MM.1S (cell line): ENCODE results near the gene SLC15A2.

Source experiments
- EZH2 ChIP-seq: fragments of 300-600 bp; sonication (generic); optimal IDR thresholded peaks from 2 replicates; pipeline ENCODE3; 2017; ENCODE audit warnings: low read depth, mild to moderate bottlenecking, antibody characterized with exemption, low read length, mixed read lengths
- EZH2phosphoT487 ChIP-seq: fragments of 300-600 bp; sonication (generic); IDR thresholded peaks from 2 replicates; pipeline ENCODE4 v1.6.1; 2018; ENCODE audit warnings: antibody characterized with exemption, low read length
- TF ChIP-seq, protein P1 (sequence below): fragments of 300-600 bp; sonication (generic); IDR thresholded peaks from 2 replicates; pipeline ENCODE4 v1.5.1; 2016; ENCODE audit warnings: antibody characterized with exemption, low read length, mixed read lengths

DNA sequence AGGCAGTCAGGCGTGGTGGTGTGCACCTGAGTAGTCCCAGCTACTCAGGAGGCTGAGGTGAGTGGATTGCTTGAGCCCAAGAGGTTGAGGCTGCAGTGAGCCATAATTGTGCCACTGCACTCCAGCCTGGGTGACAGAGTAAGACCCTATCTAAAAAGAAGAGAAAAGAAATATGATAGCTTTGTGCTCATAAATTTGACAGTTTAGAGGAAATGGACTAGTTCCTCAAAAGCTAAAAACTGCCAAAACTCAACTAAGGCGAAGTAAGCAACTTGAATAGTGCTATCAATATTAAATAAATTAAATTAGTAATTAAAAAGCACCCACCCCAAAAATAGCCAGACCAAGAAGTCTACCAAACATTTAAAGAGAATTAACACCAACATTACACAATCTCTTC, 24.5 kb upstream of the SLC15A2 start:
- TF ChIP-seq, protein P1, sequence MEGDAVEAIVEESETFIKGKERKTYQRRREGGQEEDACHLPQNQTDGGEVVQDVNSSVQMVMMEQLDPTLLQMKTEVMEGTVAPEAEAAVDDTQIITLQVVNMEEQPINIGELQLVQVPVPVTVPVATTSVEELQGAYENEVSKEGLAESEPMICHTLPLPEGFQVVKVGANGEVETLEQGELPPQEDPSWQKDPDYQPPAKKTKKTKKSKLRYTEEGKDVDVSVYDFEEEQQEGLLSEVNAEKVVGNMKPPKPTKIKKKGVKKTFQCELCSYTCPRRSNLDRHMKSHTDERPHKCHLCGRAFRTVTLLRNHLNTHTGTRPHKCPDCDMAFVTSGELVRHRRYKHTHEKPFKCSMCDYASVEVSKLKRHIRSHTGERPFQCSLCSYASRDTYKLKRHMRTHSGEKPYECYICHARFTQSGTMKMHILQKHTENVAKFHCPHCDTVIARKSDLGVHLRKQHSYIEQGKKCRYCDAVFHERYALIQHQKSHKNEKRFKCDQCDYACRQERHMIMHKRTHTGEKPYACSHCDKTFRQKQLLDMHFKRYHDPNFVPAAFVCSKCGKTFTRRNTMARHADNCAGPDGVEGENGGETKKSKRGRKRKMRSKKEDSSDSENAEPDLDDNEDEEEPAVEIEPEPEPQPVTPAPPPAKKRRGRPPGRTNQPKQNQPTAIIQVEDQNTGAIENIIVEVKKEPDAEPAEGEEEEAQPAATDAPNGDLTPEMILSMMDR: no peak
- TF ChIP-seq EZH2phosphoT487: no peak
- TF ChIP-seq EZH2: no peak
